ENCODE measurements around the gene OLFM2. TPM values are rescaled to one million over a fixed set of nuclear protein-coding genes. Genes with fewer than 3 reads are reported as not detected.
A peak's percentile ranks its signal among the peaks of the same experiment; 100 is the strongest.
"Not testable (repeated sequence)": the region's sequence is repeated elsewhere in the genome, so short reads cannot be mapped to it uniquely, and the experiment has no call there.

Gene OLFM2
- total RNA-seq, 1 donor from 2014 or later: 8.5 TPM

DNA sequence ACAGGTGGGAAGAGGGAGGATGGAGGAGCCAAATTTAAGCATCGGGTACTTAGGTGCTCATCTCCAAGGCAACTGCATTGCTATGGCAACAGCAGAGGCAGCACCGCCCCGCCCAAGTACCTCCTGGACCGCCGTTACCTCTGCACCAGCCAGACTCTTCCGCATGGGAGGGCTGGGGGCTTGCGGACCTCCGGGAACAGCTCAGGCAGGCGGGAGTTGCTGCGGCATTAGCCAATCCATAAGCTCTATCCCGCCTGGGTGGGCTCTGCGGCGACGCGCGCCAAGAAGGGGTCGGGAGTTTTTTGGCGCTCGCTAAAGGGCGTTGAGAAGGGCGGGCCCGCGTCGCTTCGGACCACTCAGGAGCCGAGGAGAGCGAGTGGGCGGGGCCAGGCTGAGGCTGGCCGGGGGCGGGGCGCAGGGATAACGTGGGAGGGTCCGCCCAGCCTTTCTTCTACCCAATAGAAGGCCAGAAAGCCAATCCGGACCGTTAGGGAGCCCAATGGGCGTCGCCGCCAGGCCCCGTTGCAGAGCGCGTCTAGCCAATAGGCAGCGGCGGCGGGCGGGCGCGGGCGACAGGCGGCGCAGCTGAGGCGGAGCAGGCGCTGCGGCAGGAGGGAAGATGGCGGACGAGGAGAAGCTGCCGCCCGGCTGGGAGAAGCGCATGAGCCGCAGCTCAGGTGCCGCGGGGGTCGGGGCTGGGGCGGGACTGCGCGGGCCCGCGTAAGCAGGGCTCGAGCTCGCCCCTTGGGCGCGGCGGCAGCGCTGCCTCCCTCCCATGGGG is 101.4 kb downstream of the OLFM2 start, which contains the start of gene PIN1:
PIN1 (plus strand) TSS at position 593 of the 781 bp plus-strand sequence; CDS start at position 620, 27 bp downstream.
- peaks cover 16% of the 10 kb centered on the region for H3K4me1 ChIP-seq
- intact Hi-C loops (cut with DNase I): no loop called here
- DNase-seq: peak; percentile 100
- H3K4me3 ChIP-seq: peak within 1 kb of the TSS; percentile 98
- H3K27ac ChIP-seq: peak within 1 kb of the TSS; percentile 83
- H3K36me3 ChIP-seq: peaks cover 31% of the 10 kb centered on the region
- H3K27me3 ChIP-seq (ENCODE audit: low read depth): no peaks in the 10 kb centered on the region
- TF ChIP-seq, protein P1, sequence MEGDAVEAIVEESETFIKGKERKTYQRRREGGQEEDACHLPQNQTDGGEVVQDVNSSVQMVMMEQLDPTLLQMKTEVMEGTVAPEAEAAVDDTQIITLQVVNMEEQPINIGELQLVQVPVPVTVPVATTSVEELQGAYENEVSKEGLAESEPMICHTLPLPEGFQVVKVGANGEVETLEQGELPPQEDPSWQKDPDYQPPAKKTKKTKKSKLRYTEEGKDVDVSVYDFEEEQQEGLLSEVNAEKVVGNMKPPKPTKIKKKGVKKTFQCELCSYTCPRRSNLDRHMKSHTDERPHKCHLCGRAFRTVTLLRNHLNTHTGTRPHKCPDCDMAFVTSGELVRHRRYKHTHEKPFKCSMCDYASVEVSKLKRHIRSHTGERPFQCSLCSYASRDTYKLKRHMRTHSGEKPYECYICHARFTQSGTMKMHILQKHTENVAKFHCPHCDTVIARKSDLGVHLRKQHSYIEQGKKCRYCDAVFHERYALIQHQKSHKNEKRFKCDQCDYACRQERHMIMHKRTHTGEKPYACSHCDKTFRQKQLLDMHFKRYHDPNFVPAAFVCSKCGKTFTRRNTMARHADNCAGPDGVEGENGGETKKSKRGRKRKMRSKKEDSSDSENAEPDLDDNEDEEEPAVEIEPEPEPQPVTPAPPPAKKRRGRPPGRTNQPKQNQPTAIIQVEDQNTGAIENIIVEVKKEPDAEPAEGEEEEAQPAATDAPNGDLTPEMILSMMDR (IDR thresholded peaks at IDR 0.05): peak; percentile 80
- peak; percentile 99 to 100 for ATAC-seq
- no peaks in the 10 kb centered on the region for H3K9me3 ChIP-seq

DNA sequence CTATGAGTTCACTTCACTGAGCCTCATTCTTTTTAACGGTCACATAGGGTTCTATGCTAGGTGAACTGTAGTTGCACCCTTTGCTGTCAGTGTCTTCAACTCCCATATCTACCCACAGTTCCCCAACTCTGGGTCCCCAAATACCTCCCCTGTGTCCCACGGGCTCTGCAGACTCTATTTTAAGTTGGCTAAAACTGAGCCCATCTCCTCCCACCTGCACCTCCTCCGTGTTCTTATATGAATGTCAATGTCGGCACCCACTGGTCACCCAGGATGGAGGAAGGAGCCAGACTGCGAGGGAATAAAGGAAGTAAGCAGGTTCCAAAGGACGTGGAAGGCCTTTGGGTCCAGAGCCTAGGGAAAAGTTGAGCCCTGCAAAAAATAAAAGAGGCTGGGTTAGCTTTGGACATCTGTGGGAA is 102.0 kb downstream of the OLFM2 start:
- Histone ChIP-seq H3K27me3 (ENCODE audit: low read depth) (no peaks in the 10 kb centered on the region), H3K36me3 (peaks cover 30% of the 10 kb centered on the region), H3K4me1 (peaks cover 16% of the 10 kb centered on the region), H3K9me3 (no peaks in the 10 kb centered on the region), H3K27ac (peak overlapping the region; percentile 83), H3K4me3 (peak overlapping the region; percentile 98)
- TF ChIP-seq, protein P1 (IDR thresholded peaks at IDR 0.05): no peak
- DNase-seq (no peak), ATAC-seq (no peak)
- intact Hi-C loops (cut with DNase I): no loop called here

DNA sequence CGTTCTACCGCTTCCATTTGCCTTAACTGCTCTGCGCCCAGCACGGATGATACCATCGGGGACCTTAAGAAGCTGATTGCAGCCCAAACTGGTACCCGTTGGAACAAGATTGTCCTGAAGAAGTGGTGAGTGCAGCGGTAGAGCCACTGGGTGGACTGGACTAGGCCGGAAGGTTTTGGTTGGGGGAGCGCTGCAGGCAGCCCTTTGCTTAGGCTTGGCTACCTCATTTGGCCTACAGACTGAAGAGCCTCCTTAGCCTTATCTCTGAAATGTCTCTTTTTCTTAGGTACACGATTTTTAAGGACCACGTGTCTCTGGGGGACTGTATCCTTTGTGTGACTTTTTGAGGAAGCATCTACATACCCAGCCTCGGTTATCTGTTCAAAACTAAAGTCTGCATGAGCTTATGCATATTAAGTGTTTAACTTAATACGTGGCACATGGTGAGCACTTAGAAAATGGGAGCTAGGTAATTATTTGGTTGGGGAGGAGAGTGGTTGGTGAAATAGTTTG is 107.7 kb downstream of the OLFM2 start:
- no peaks in the 10 kb centered on the region for H3K27me3 ChIP-seq (ENCODE audit: low read depth)
- H3K4me3 ChIP-seq: peak overlapping the region; percentile 94
- H3K27ac ChIP-seq: peak overlapping the region; percentile 85
- no peak for ATAC-seq
- intact Hi-C loops (cut with DNase I): no loop called here
- TF ChIP-seq, protein P1 (IDR thresholded peaks at IDR 0.05): no peak
- peaks cover 28% of the 10 kb centered on the region for H3K4me1 ChIP-seq
- no peak for DNase-seq
- peaks cover 21% of the 10 kb centered on the region for H3K36me3 ChIP-seq
- no peaks in the 10 kb centered on the region for H3K9me3 ChIP-seq

DNA sequence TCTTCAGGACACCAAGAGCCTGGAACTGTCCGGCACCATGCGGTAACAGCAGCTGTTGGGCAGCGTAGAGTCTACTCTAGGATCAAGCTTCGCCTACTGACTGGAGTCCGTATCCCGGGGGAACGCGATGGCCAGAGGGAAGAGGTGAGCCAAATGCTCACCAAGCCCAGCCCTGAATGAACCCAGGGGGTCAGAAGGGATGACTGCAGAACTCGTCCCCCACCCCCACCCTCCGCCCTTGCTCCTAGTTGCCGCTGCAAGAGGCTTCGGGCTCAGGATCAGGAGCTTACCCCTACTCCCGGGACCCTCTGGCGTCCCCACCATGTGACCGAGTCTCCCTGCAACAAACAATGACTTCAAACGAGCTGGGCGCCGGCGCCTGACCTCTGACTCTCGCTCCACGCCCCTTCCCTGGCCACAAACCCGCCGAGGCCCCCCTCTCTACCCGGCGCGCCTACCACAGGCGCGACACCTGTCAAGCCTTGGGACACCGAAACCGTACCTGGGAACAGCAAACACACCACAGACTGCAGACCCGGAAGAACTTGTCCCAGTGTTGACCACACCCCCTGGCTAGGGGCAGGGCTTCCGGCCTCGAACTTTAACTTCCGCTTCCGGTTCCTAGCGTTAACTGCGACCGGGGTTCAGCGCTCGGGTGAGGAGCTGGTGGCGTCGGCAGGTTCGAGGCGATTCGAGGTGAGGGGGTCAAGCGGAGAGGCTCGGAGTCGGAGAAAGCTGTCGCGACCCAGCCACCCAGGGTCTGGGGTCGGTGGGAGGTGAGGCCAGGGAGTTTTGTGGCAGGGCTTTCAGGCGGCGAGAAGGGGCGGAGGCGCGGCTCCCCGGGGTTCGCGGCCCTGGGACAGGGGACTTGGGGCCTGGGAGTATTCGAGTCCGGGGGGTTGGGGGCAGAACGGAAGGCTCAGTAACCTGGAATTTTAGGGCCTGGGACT is 108.8 kb downstream of the OLFM2 start, which contains the start of gene UBL5:
UBL5 (plus strand) TSS at position 630 of the 950 bp plus-strand sequence. CDS start 420 bp downstream, outside the sequence.
- intact Hi-C loops (cut with DNase I): no loop called here
- peaks cover 28% of the 10 kb centered on the region for H3K4me1 ChIP-seq
- peak within 1 kb of the TSS; percentile 94 for H3K4me3 ChIP-seq
- ATAC-seq (peak; percentile 97 to 99), DNase-seq (peak; percentile 90)
- H3K36me3 ChIP-seq: peaks cover 21% of the 10 kb centered on the region
- H3K27ac ChIP-seq: peak within 1 kb of the TSS; percentile 85
- H3K27me3 ChIP-seq (ENCODE audit: low read depth): no peaks in the 10 kb centered on the region
- TF ChIP-seq, protein P1 (IDR thresholded peaks at IDR 0.05): no peak
- H3K9me3 ChIP-seq: no peaks in the 10 kb centered on the region

DNA sequence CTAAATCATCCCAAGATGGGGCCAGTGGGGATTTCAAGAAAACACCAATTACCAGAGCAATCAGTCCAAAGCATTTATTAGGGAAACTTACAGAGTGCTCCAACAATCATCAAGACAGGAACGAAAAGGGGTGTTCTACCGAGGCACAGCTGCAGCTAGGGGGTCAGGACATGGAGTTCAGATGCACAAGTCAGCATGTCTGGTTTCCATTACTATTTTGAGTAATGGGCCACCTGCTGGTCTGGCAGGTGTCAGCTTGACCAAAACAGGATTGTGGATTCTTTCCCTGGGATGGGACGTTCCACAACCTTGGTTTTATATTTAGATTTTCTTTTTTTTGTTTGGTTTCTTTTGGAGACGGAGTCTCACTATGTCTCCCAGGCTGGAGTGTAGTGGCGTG is 112.5 kb downstream of the OLFM2 start:
- H3K9me3 ChIP-seq: no peaks in the 10 kb centered on the region
- TF ChIP-seq, protein P1 (IDR thresholded peaks at IDR 0.05): no peak
- H3K4me3 ChIP-seq: no peak overlapping the region
- H3K27me3 ChIP-seq (ENCODE audit: low read depth): no peaks in the 10 kb centered on the region
- no peaks in the 10 kb centered on the region for H3K36me3 ChIP-seq
- DNase-seq (no peak), ATAC-seq (no peak)
- H3K4me1 ChIP-seq: peaks cover 29% of the 10 kb centered on the region
- no peak overlapping the region for H3K27ac ChIP-seq
- intact Hi-C loops (cut with DNase I): no loop called here

DNA sequence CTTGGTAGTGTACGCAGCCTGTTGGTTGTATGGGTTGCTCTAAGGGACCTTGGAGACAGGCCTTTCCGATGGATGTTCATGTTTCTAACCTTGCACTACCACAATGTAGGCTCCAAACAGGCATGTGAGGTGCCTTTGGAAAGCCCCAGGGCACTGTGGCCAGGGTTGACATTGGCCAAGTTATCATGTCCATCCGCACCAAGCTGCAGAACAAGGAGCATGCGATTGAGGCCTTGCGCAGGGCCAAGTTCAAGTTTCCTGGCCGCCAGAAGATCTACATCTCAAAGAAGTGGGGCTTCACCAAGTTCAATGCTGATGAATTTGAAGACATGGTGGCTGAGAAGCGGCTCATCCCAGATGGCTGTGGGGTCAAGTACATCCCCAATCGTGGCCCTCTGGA is 116.3 kb downstream of the OLFM2 start:
- DNase-seq; H3K27me3 ChIP-seq (ENCODE audit: low read depth); intact Hi-C loops (cut with DNase I); ATAC-seq; H3K9me3 ChIP-seq; H3K36me3 ChIP-seq: not testable (repeated sequence)
- Histone ChIP-seq H3K4me3 (peak overlapping the region; percentile 36), H3K27ac (peak overlapping the region; percentile 37), H3K4me1 (peaks cover 18% of the 10 kb centered on the region)

All from lower lobe of right lung (tissue), 2 donors.